ENCODE results near the gene STX19.
A peak's percentile ranks its signal among the peaks of the same experiment; 100 is the strongest.

DNA sequence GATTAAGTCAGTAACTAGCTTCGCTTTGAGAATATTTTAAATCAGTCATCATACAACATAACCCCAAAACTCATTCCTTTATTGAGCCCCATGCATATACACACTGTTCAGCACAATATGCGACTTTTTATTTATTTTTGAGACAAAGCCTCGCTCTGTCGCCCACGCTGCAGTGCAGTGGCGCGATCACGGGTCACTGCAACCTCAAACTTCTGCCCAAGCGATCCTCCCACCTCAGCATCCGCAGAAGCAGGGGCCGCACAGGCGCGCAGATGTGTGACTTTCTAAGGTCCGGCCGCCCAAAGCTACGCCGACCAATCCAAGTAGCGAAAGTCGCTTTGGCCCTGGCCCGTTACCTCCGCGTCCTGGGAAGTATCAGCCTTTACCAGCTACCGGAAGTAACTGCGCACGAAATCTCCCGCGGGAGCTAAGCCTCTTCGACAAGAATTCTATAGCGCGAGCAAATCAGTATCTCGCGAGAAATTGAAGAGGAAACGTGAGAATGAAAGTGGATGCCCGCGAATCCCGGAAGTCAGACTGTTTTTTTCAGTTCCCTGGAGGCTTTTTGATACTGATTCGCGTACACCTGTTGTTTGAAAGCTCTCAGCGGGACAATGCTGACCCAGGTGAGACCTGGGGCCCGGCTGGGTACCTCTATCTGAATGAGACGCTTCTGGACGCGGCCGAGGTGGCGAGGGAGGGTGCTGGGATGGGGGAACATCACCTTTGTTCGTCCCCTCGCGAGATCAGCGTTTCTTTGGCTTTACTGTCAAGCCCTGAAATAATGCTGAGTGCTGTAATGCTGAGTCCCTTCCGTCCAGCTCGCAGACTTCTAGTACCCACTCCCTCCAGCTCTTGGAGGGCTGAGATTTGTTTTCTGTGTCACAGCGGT is 34.4 kb upstream of the STX19 start, which contains the start of the genes DHFR2 and NSUN3:
- TF ChIP-seq, protein P1, sequence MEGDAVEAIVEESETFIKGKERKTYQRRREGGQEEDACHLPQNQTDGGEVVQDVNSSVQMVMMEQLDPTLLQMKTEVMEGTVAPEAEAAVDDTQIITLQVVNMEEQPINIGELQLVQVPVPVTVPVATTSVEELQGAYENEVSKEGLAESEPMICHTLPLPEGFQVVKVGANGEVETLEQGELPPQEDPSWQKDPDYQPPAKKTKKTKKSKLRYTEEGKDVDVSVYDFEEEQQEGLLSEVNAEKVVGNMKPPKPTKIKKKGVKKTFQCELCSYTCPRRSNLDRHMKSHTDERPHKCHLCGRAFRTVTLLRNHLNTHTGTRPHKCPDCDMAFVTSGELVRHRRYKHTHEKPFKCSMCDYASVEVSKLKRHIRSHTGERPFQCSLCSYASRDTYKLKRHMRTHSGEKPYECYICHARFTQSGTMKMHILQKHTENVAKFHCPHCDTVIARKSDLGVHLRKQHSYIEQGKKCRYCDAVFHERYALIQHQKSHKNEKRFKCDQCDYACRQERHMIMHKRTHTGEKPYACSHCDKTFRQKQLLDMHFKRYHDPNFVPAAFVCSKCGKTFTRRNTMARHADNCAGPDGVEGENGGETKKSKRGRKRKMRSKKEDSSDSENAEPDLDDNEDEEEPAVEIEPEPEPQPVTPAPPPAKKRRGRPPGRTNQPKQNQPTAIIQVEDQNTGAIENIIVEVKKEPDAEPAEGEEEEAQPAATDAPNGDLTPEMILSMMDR (IDR thresholded peaks at IDR 0.05) = no peak
- TF ChIP-seq POLR2A (IDR thresholded peaks at IDR 0.05) (no peak), EP300 (IDR thresholded peaks at IDR 0.05) (no peak), POLR2AphosphoS5 (IDR thresholded peaks at IDR 0.05) (peak; percentile 49 to 91 (median 76))

All from stomach (tissue), 4 donors.